GM12878 (cell line): ENCODE results near the gene CFAP161. TPM values are rescaled to one million over a fixed set of nuclear protein-coding genes. Genes with fewer than 3 reads are reported as not detected.

Experiments used
- polyA plus RNA-seq, 11 experiments: library from polyadenylated mRNA; depleted of rRNA in 4 of 11; unstranded in 6 of 11; stranded (reverse) in 5 of 11; fragments of >200 nt; fragmentation: Nextera tagmentation in 4 of 11; fragmentation: Illumina TruSeq in 1 of 11; extraction: Ambion mirVana in 4 of 11; extraction: Trizol in 1 of 11; gene quantifications; 1 replicate in 1 of 11; 2 replicates in 10 of 11; pipeline versions ENCODE4 v1.2.1 to v1.2.3, GENCODE V29; 2011 to 2016; ENCODE audit warnings: inconsistent platforms in 2 of 11, missing spikeins in 2 of 11, low read depth in 1 of 11
- total RNA-seq, 4 experiments: library from RNA; depleted of rRNA in 3 of 4; stranded (reverse); fragments of >200 nt in 3 of 4; fragmentation: Illumina TruSeq in 1 of 4; extraction: Trizol in 1 of 4; gene quantifications; 2 replicates each; pipeline versions ENCODE4 v1.2.1 to v1.2.3, GENCODE V29; 2013 to 2021

CFAP161 gene
- total and polyA plus RNA-seq, 10 of the 15 experiments (the other 5 are each of a cell fraction or from before 2014, with no cell fraction given), result 0.31 TPM; not detected in 9

Other genes with a start within 250 kb of the CFAP161 start
- 21.8 and 22.7 TPM in 2 replicates for gene MESD, start 144.5 kb upstream of the CFAP161 start, total RNA-seq (2014; rRNA removed)
- gene MESD, start 144.5 kb upstream of the CFAP161 start, total RNA-seq (2014; rRNA removed; fragmentation: Illumina TruSeq; extraction: Trizol), result 25.2 and 27.5 TPM in 2 replicates
- 19.2 and 24.1 TPM in 2 replicates for gene MESD, start 144.5 kb upstream of the CFAP161 start, total RNA-seq (2021)
- 11.2 and 15.4 TPM in 2 replicates for gene MESD, start 144.5 kb upstream of the CFAP161 start, polyA plus RNA-seq (2011; rRNA removed)
- 24.7 and 25.7 TPM in 2 replicates for gene MESD, start 144.5 kb upstream of the CFAP161 start, polyA plus RNA-seq (2014; fragmentation: Illumina TruSeq; extraction: Trizol)
- 10 to 100 TPM; 10.2 to 16.7 TPM for gene MESD, start 144.5 kb upstream of the CFAP161 start, polyA plus RNA-seq (2014; fragmentation: Nextera tagmentation; extraction: Ambion mirVana)
- 16.5 and 16.7 TPM in 2 replicates for gene MESD, start 144.5 kb upstream of the CFAP161 start, polyA plus RNA-seq (2014; rRNA removed)
- gene MESD, start 144.5 kb upstream of the CFAP161 start, polyA plus RNA-seq (2016; fragmentation: Nextera tagmentation; extraction: Ambion mirVana), result 10 to 100 TPM; 39.0 to 39.8 TPM
- 19.9 and 25.5 TPM in 2 replicates for gene TLNRD1, start 133.3 kb upstream of the CFAP161 start, total RNA-seq (2014; rRNA removed)
- 6.0 and 6.5 TPM in 2 replicates for gene TLNRD1, start 133.3 kb upstream of the CFAP161 start, total RNA-seq (2014; rRNA removed; fragmentation: Illumina TruSeq; extraction: Trizol)
- gene TLNRD1, start 133.3 kb upstream of the CFAP161 start, total RNA-seq (2021), result 40.5 and 44.8 TPM in 2 replicates
- 8.4 and 11.6 TPM in 2 replicates for gene TLNRD1, start 133.3 kb upstream of the CFAP161 start, polyA plus RNA-seq (2011; rRNA removed)
- 4.8 and 6.6 TPM in 2 replicates for gene TLNRD1, start 133.3 kb upstream of the CFAP161 start, polyA plus RNA-seq (2014; fragmentation: Illumina TruSeq; extraction: Trizol)
- 1 to 10 TPM; 2.5 to 5.7 TPM for gene TLNRD1, start 133.3 kb upstream of the CFAP161 start, polyA plus RNA-seq (2014; fragmentation: Nextera tagmentation; extraction: Ambion mirVana)
- 26.7 and 31.5 TPM in 2 replicates for gene TLNRD1, start 133.3 kb upstream of the CFAP161 start, polyA plus RNA-seq (2014; rRNA removed)
- gene TLNRD1, start 133.3 kb upstream of the CFAP161 start, polyA plus RNA-seq (2016; fragmentation: Nextera tagmentation; extraction: Ambion mirVana), result 10 to 100 TPM in 1 of 2 experiments, 1 to 10 TPM in 1; 5.4 to 12.5 TPM
- 34.3 and 38.9 TPM in 2 replicates for gene IL16, start 62.6 kb downstream of the CFAP161 start, total RNA-seq (2014; rRNA removed)
- 51.5 and 54.8 TPM in 2 replicates for gene IL16, start 62.6 kb downstream of the CFAP161 start, total RNA-seq (2014; rRNA removed; fragmentation: Illumina TruSeq; extraction: Trizol)
- gene IL16, start 62.6 kb downstream of the CFAP161 start, total RNA-seq (2021), result 51.2 and 52.1 TPM in 2 replicates
- 174 and 206 TPM in 2 replicates for gene IL16, start 62.6 kb downstream of the CFAP161 start, polyA plus RNA-seq (2011; rRNA removed)
- 52.5 and 63.1 TPM in 2 replicates for gene IL16, start 62.6 kb downstream of the CFAP161 start, polyA plus RNA-seq (2014; fragmentation: Illumina TruSeq; extraction: Trizol)
- 10 to 100 TPM; 21.7 to 23.9 TPM for gene IL16, start 62.6 kb downstream of the CFAP161 start, polyA plus RNA-seq (2014; fragmentation: Nextera tagmentation; extraction: Ambion mirVana)
- 57.4 and 59.3 TPM in 2 replicates for gene IL16, start 62.6 kb downstream of the CFAP161 start, polyA plus RNA-seq (2014; rRNA removed)
- 10 to 100 TPM; 34.3 to 37.8 TPM for gene IL16, start 62.6 kb downstream of the CFAP161 start, polyA plus RNA-seq (2016; fragmentation: Nextera tagmentation; extraction: Ambion mirVana)
- gene STARD5, start 189.9 kb downstream of the CFAP161 start, total RNA-seq (2014; rRNA removed), result 6.3 and 6.4 TPM in 2 replicates
- gene STARD5, start 189.9 kb downstream of the CFAP161 start, total RNA-seq (2014; rRNA removed; fragmentation: Illumina TruSeq; extraction: Trizol), result 4.1 and 4.5 TPM in 2 replicates
- 6.0 and 6.1 TPM in 2 replicates for gene STARD5, start 189.9 kb downstream of the CFAP161 start, total RNA-seq (2021)
- 7.5 and 9.4 TPM in 2 replicates for gene STARD5, start 189.9 kb downstream of the CFAP161 start, polyA plus RNA-seq (2011; rRNA removed)
- gene STARD5, start 189.9 kb downstream of the CFAP161 start, polyA plus RNA-seq (2014; fragmentation: Illumina TruSeq; extraction: Trizol), result 5.4 and 6.3 TPM in 2 replicates
- gene STARD5, start 189.9 kb downstream of the CFAP161 start, polyA plus RNA-seq (2014; fragmentation: Nextera tagmentation; extraction: Ambion mirVana), result 1 to 10 TPM; 2.3 to 3.5 TPM
- 8.4 and 8.6 TPM in 2 replicates for gene STARD5, start 189.9 kb downstream of the CFAP161 start, polyA plus RNA-seq (2014; rRNA removed)
- gene STARD5, start 189.9 kb downstream of the CFAP161 start, polyA plus RNA-seq (2016; fragmentation: Nextera tagmentation; extraction: Ambion mirVana), result 1 to 10 TPM; 3.0 to 3.5 TPM
- gene TMC3, start 239.9 kb downstream of the CFAP161 start, total RNA-seq (2014; rRNA removed), result not detected in 2 replicates
- not detected in 2 replicates for gene TMC3, start 239.9 kb downstream of the CFAP161 start, total RNA-seq (2014; rRNA removed; fragmentation: Illumina TruSeq; extraction: Trizol)
- not detected in 2 replicates for gene TMC3, start 239.9 kb downstream of the CFAP161 start, total RNA-seq (2021)
- not detected in 2 replicates for gene TMC3, start 239.9 kb downstream of the CFAP161 start, polyA plus RNA-seq (2011; rRNA removed)
- gene TMC3, start 239.9 kb downstream of the CFAP161 start, polyA plus RNA-seq (2014; fragmentation: Illumina TruSeq; extraction: Trizol), result not detected in 2 replicates
- gene TMC3, start 239.9 kb downstream of the CFAP161 start, polyA plus RNA-seq (2014; fragmentation: Nextera tagmentation; extraction: Ambion mirVana), result under 1 TPM; 0.03 to 0.04 TPM
- not detected in 2 replicates for gene TMC3, start 239.9 kb downstream of the CFAP161 start, polyA plus RNA-seq (2014; rRNA removed)
- under 1 TPM in 1 of 2 experiments, not detected in 1; 0.04 TPM for gene TMC3, start 239.9 kb downstream of the CFAP161 start, polyA plus RNA-seq (2016; fragmentation: Nextera tagmentation; extraction: Ambion mirVana)